RWPE2 (cell line): ENCODE measurements around the gene LCE3D.

Experiments used
- ATAC-seq: fragments of 200-7000 bp; cut with Tn5 transposase; 3 replicates; pipeline ENCODE4 v1.9.1; 2021; ENCODE audit warnings: low read depth
- DNase-seq: peaks from one replicate; pipeline ENCODE4 v3.0.0-alpha.2; 2020; ENCODE audit warnings: low spot score
- H3K27ac ChIP-seq: fragments of 450-650 bp; 2 replicates; pipeline ENCODE4 v1.5.1; 2017; ENCODE audit warnings: mild to moderate bottlenecking; ENCODE audit not compliant: poor library complexity, severe bottlenecking
- H3K27me3 ChIP-seq: fragments of 250-450 bp; sonication (Bioruptor Pico); 2 replicates; pipeline ENCODE4 v1.5.1; 2021; ENCODE audit warnings: mild to moderate bottlenecking, moderate library complexity; ENCODE audit not compliant: insufficient read depth, poor library complexity, severe bottlenecking
- H3K36me3 ChIP-seq: fragments of 250-450 bp; sonication (Bioruptor Pico); 2 replicates; pipeline ENCODE4 v1.5.1; 2020; ENCODE audit warnings: low read depth, mild to moderate bottlenecking, moderate library complexity
- H3K4me1 ChIP-seq: fragments of 250-450 bp; sonication (Bioruptor Pico); 2 replicates; pipeline ENCODE4 v1.5.1; 2021; ENCODE audit warnings: mild to moderate bottlenecking, moderate library complexity; ENCODE audit not compliant: insufficient read depth, poor library complexity, severe bottlenecking
- H3K4me3 ChIP-seq: fragments of 250-450 bp; sonication (Bioruptor Pico); 2 replicates; pipeline ENCODE4 v1.5.1; 2021; ENCODE audit warnings: mild to moderate bottlenecking, moderate library complexity; ENCODE audit not compliant: severe bottlenecking
- H3K9me3 ChIP-seq: fragments of 250-450 bp; sonication (Bioruptor Pico); 2 replicates; pipeline ENCODE4 v1.5.1; 2021; ENCODE audit warnings: mild to moderate bottlenecking, moderate library complexity; ENCODE audit not compliant: severe bottlenecking
- TF ChIP-seq, protein P1 (sequence below): fragments of 450-650 bp; IDR thresholded peaks from one replicate; pipeline ENCODE4 v1.5.1; 2017; ENCODE audit warnings: mild to moderate bottlenecking, moderate library complexity; ENCODE audit not compliant: poor library complexity, severe bottlenecking

The LCE3D gene

GRCh38 chr1:152546704-152547103, 33.6 kb downstream of the LCE3D start:
- TF ChIP-seq, protein P1, sequence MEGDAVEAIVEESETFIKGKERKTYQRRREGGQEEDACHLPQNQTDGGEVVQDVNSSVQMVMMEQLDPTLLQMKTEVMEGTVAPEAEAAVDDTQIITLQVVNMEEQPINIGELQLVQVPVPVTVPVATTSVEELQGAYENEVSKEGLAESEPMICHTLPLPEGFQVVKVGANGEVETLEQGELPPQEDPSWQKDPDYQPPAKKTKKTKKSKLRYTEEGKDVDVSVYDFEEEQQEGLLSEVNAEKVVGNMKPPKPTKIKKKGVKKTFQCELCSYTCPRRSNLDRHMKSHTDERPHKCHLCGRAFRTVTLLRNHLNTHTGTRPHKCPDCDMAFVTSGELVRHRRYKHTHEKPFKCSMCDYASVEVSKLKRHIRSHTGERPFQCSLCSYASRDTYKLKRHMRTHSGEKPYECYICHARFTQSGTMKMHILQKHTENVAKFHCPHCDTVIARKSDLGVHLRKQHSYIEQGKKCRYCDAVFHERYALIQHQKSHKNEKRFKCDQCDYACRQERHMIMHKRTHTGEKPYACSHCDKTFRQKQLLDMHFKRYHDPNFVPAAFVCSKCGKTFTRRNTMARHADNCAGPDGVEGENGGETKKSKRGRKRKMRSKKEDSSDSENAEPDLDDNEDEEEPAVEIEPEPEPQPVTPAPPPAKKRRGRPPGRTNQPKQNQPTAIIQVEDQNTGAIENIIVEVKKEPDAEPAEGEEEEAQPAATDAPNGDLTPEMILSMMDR = no peak
- no peak overlapping the region for H3K4me3 ChIP-seq
- DNase-seq = no peak
- H3K9me3 ChIP-seq = no peaks in the 10 kb centered on the region
- no peaks in the 10 kb centered on the region for H3K4me1 ChIP-seq
- H3K27me3 ChIP-seq = peaks cover 4% of the 10 kb centered on the region
- no peak for ATAC-seq
- H3K27ac ChIP-seq = no peak overlapping the region
- H3K36me3 ChIP-seq = no peaks in the 10 kb centered on the region

GRCh38 chr1:152543820-152544219, 36.5 kb downstream of the LCE3D start:
- no peaks in the 10 kb centered on the region for H3K4me1 ChIP-seq
- ATAC-seq = no peak
- TF ChIP-seq, protein P1 = peak; percentile 28
- no peak for DNase-seq
- H3K9me3 ChIP-seq = no peaks in the 10 kb centered on the region
- H3K27me3 ChIP-seq = no peaks in the 10 kb centered on the region
- no peak overlapping the region for H3K4me3 ChIP-seq
- no peak overlapping the region for H3K27ac ChIP-seq
- no peaks in the 10 kb centered on the region for H3K36me3 ChIP-seq

GRCh38 chr1:152539901-152540300, 40.4 kb downstream of the LCE3D start:
- TF ChIP-seq, protein P1 = no peak
- no peak for ATAC-seq
- Histone ChIP-seq H3K27ac (no peak overlapping the region), H3K36me3 (no peaks in the 10 kb centered on the region), H3K9me3 (no peaks in the 10 kb centered on the region), H3K4me3 (no peak overlapping the region), H3K4me1 (no peaks in the 10 kb centered on the region), H3K27me3 (no peaks in the 10 kb centered on the region)
- DNase-seq = no peak

GRCh38 chr1:152537496-152537895, 42.8 kb downstream of the LCE3D start:
- no peak overlapping the region for H3K27ac ChIP-seq
- DNase-seq (no peak), ATAC-seq (no peak)

DNA sequence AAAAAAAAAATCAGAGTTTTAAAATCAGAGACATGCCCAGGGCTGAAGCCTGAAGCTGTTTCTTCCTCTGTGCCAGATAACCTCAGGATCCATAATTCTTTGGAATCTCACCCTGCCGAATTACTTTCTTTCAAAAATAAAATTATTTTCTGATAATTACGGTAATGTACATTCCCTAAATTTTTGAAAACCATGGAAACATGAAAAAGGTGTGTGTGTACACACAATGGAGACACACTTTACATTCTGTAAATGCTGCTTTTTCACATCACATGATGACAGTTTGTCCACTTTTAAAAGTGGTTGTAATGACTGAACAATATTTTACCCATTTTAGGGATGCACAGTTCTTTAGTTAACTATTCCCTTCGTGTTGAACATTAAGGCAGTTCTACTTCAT, 44.5 kb downstream of the LCE3D start:
- Histone ChIP-seq H3K27ac (no peak overlapping the region), H3K27me3 (no peaks in the 10 kb centered on the region), H3K36me3 (no peaks in the 10 kb centered on the region), H3K4me3 (no peak overlapping the region), H3K9me3 (no peaks in the 10 kb centered on the region), H3K4me1 (no peaks in the 10 kb centered on the region)
- no peak for DNase-seq
- TF ChIP-seq, protein P1 = no peak
- no peak for ATAC-seq

More at GRCh38 chr1:152537496-152537895, 42.8 kb downstream of the LCE3D start:
- Histone ChIP-seq H3K4me1 (no peaks in the 10 kb centered on the region), H3K4me3 (no peak overlapping the region), H3K9me3 (no peaks in the 10 kb centered on the region), H3K27me3 (no peaks in the 10 kb centered on the region), H3K36me3 (no peaks in the 10 kb centered on the region)
- TF ChIP-seq, protein P1 = no peak
